Panc1 (cell line): ENCODE results near the gene SWAP70.

Source experiments
- CTCF ChIP-seq: fragments of 450-650 bp; IDR thresholded peaks from 2 replicates; pipeline ENCODE4 v1.5.1; 2017; ENCODE audit warnings: mild to moderate bottlenecking
- REST ChIP-seq, 2 experiments: IDR thresholded peaks; 2 replicates each; pipeline ENCODE4 v1.6.1; 2011 to 2012; ENCODE audit warnings: low read depth in 2 of 2, control low read depth in 1 of 2, low read length in 1 of 2, mild to moderate bottlenecking in 1 of 2, moderate library complexity in 1 of 2; ENCODE audit not compliant: insufficient read depth in 1 of 2

- TF ChIP-seq CTCF (no peak), REST (IDR thresholded peaks at IDR 0.05; ENCODE audit: insufficient read depth in 1 of 2, low read depth in 2 of 2, low read length in 1 of 2) (no peak)
Measured at GRCh38 chr11:9761441-9761945, 97.6 kb downstream of the SWAP70 start.
